Neural progenitor cell (in vitro differentiated cells): ENCODE measurements around the gene WDR31. TPM values are rescaled to one million over a fixed set of nuclear protein-coding genes. Genes with fewer than 3 reads are reported as not detected.

ENCODE experiments used
- DNase-seq: peaks from one replicate; pipeline ENCODE4 v3.0.0-alpha.2; 2016; ENCODE audit warnings: low spot score
- H2AFZ ChIP-seq: fragments of 200-600 bp; sonication (generic); replicated peaks from 2 replicates; pipeline ENCODE4 v1.6.1; 2016; ENCODE audit warnings: antibody characterized with exemption
- H3F3A ChIP-seq: fragments of 200-600 bp; sonication (generic); 2 replicates; pipeline ENCODE4 v1.6.1; 2016; ENCODE audit warnings: antibody characterized with exemption, low read depth
- H3K27ac ChIP-seq: fragments of 200-600 bp; sonication (generic); 2 replicates; pipeline ENCODE4 v1.5.1; 2016; ENCODE audit warnings: mild to moderate bottlenecking
- H3K27me3 ChIP-seq: fragments of 200-600 bp; sonication (generic); 2 replicates; pipeline ENCODE4 v1.6.1; 2016; ENCODE audit warnings: mild to moderate bottlenecking, moderate library complexity
- H3K36me3 ChIP-seq: fragments of 200-600 bp; sonication (generic); 2 replicates; pipeline ENCODE4 v1.5.1; 2016
- H3K4me1 ChIP-seq: fragments of 200-600 bp; sonication (generic); 2 replicates; pipeline ENCODE4 v1.6.1; 2016; ENCODE audit warnings: mixed run types
- H3K4me2 ChIP-seq: fragments of 200-600 bp; sonication (generic); 2 replicates; pipeline ENCODE4 v1.6.1; 2016
- H3K4me3 ChIP-seq: fragments of 200-600 bp; sonication (generic); 2 replicates; pipeline ENCODE4 v1.5.1; 2016
- H3K79me2 ChIP-seq: fragments of 200-600 bp; sonication (generic); 2 replicates; pipeline ENCODE4 v1.6.1; 2016; ENCODE audit warnings: low read depth
- H3K9ac ChIP-seq: fragments of 200-600 bp; sonication (generic); 2 replicates; pipeline ENCODE4 v1.6.1; 2016
- H3K9me3 ChIP-seq: fragments of 200-600 bp; sonication (generic); 2 replicates; pipeline ENCODE4 v1.5.1; 2016; ENCODE audit warnings: low read depth
- H4K20me1 ChIP-seq: fragments of 200-600 bp; sonication (generic); 2 replicates; pipeline ENCODE4 v1.6.1; 2016; ENCODE audit warnings: low read depth
- H3K27ac Mint-ChIP-seq: 3 replicates; pipeline ENCODE4 v1.8.0; 2021; ENCODE audit warnings: mixed read lengths
- H3K27me3 Mint-ChIP-seq: 2 replicates; pipeline ENCODE4 v1.8.0; 2022; ENCODE audit warnings: low read depth, mild to moderate bottlenecking, inconsistent platforms, moderate library complexity, mixed read lengths; ENCODE audit not compliant: insufficient read depth
- H3K36me3 Mint-ChIP-seq: 3 replicates; pipeline ENCODE4 v1.8.0; 2021; ENCODE audit warnings: mixed read lengths
- H3K4me1 Mint-ChIP-seq: 3 replicates; pipeline ENCODE4 v1.8.0; 2021; ENCODE audit warnings: mixed read lengths
- H3K4me3 Mint-ChIP-seq: 3 replicates; pipeline ENCODE4 v1.8.0; 2021; ENCODE audit warnings: mild to moderate bottlenecking, moderate library complexity, mixed read lengths
- H3K9me3 Mint-ChIP-seq: 3 replicates; pipeline ENCODE4 v1.8.0; 2020; ENCODE audit warnings: mixed read lengths
- CTCF ChIP-seq: fragments of 200-600 bp; sonication (generic); IDR thresholded peaks from 2 replicates; pipeline ENCODE4 v1.5.1; 2017; ENCODE audit warnings: antibody characterized with exemption, mild to moderate bottlenecking
- EZH2 ChIP-seq: fragments of 200-600 bp; sonication (generic); IDR thresholded peaks from 2 replicates; pipeline ENCODE4 v1.6.1; 2017; ENCODE audit warnings: antibody characterized with exemption, mild to moderate bottlenecking, moderate library complexity
- EZH2phosphoT487 ChIP-seq: fragments of 200-600 bp; sonication (generic); IDR thresholded peaks from 2 replicates; pipeline ENCODE4 v1.6.1; 2017; ENCODE audit warnings: antibody characterized with exemption
- total RNA-seq: library from RNA; depleted of rRNA; stranded (reverse); fragments of >200 nt; gene quantifications from 2 replicates; pipeline ENCODE4 v1.2.3, GENCODE V29; 2015; ENCODE audit warnings: low replicate concordance

WDR31 gene
- total RNA-seq, 1 donor from 2014 or later: 3.2 TPM

GRCh38 chr9:113375057-113376023, 35.3 kb upstream of the WDR31 start:
- Histone ChIP-seq H3K4me1 (peaks cover 3% of the 10 kb centered on the region), H3K9ac (no peak overlapping the region), H3K27ac (no peak overlapping the region), H3F3A (peaks cover 11% of the 10 kb centered on the region), H3K36me3 (no peaks in the 10 kb centered on the region), H3K27me3 (no peaks in the 10 kb centered on the region), H3K9me3 (no peaks in the 10 kb centered on the region), H2AFZ (no peak overlapping the region), H3K79me2 (no peaks in the 10 kb centered on the region), H3K4me3 (no peak overlapping the region), H4K20me1 (peaks cover 4% of the 10 kb centered on the region), H3K4me2 (peak overlapping the region; percentile 96)
- no peak for TF ChIP-seq EZH2phosphoT487
- no peak for TF ChIP-seq CTCF
- no peak for TF ChIP-seq EZH2
- H3K27me3 Mint-ChIP-seq: peaks cover 4% of the 10 kb centered on the region
- H3K4me3 Mint-ChIP-seq: peak overlapping the region; percentile 87
- H3K27ac Mint-ChIP-seq: peak overlapping the region; percentile 16
- peaks cover 11% of the 10 kb centered on the region for H3K4me1 Mint-ChIP-seq
- DNase-seq: no peak
- no peaks in the 10 kb centered on the region for H3K36me3 Mint-ChIP-seq
- H3K9me3 Mint-ChIP-seq: no peaks in the 10 kb centered on the region

- peaks cover 4% of the 10 kb centered on the region for H4K20me1 ChIP-seq
- H3K27me3 Mint-ChIP-seq: peaks cover 4% of the 10 kb centered on the region
- no peaks in the 10 kb centered on the region for H3K9me3 ChIP-seq
- no peaks in the 10 kb centered on the region for H3K27me3 ChIP-seq
- H3K4me1 ChIP-seq: peaks cover 3% of the 10 kb centered on the region
- H3F3A ChIP-seq: peaks cover 11% of the 10 kb centered on the region
- no peak for TF ChIP-seq EZH2
- no peak for TF ChIP-seq CTCF
- no peak for TF ChIP-seq EZH2phosphoT487
- H3K36me3 ChIP-seq: no peaks in the 10 kb centered on the region
- H3K9me3 Mint-ChIP-seq: no peaks in the 10 kb centered on the region
- H3K9ac ChIP-seq: no peak overlapping the region
- H3K36me3 Mint-ChIP-seq: no peaks in the 10 kb centered on the region
- H2AFZ ChIP-seq: no peak overlapping the region
- no peaks in the 10 kb centered on the region for H3K79me2 ChIP-seq
- H3K4me2 ChIP-seq: no peak overlapping the region
- no peak overlapping the region for H3K4me3 ChIP-seq
- no peak overlapping the region for H3K4me3 Mint-ChIP-seq
- H3K27ac Mint-ChIP-seq: no peak overlapping the region
- H3K4me1 Mint-ChIP-seq: peaks cover 6% of the 10 kb centered on the region
- H3K27ac ChIP-seq: no peak overlapping the region
- no peak for DNase-seq
These were observed 33.8 kb upstream of the WDR31 start for GRCh38 chr9:113373676-113374392.

GRCh38 chr9:113373256-113373655, 33.2 kb upstream of the WDR31 start:
- Mint-ChIP-seq H3K36me3 (no peaks in the 10 kb centered on the region), H3K4me3 (no peak overlapping the region), H3K4me1 (peaks cover 6% of the 10 kb centered on the region), H3K27ac (no peak overlapping the region), H3K27me3 (peaks cover 4% of the 10 kb centered on the region), H3K9me3 (no peaks in the 10 kb centered on the region)
- peaks cover 4% of the 10 kb centered on the region for H4K20me1 ChIP-seq
- H3K27me3 ChIP-seq: no peaks in the 10 kb centered on the region
- no peak for DNase-seq
- no peaks in the 10 kb centered on the region for H3K79me2 ChIP-seq
- no peak overlapping the region for H3K27ac ChIP-seq
- no peak for TF ChIP-seq EZH2phosphoT487
- no peak for TF ChIP-seq EZH2
- no peak for TF ChIP-seq CTCF
- H3F3A ChIP-seq: peaks cover 11% of the 10 kb centered on the region
- H3K36me3 ChIP-seq: no peaks in the 10 kb centered on the region
- no peak overlapping the region for H2AFZ ChIP-seq
- H3K9ac ChIP-seq: no peak overlapping the region
- no peak overlapping the region for H3K4me3 ChIP-seq
- H3K9me3 ChIP-seq: no peaks in the 10 kb centered on the region
- peaks cover 3% of the 10 kb centered on the region for H3K4me1 ChIP-seq
- no peak overlapping the region for H3K4me2 ChIP-seq
